Measurements from ENCODE around the gene NLRC5. TPM values are rescaled to one million over a fixed set of nuclear protein-coding genes. Genes with fewer than 3 reads are reported as not detected.

The NLRC5 gene
- 3.5 and 6.9 TPM in 2 replicates for total RNA-seq (2014; rRNA removed; shearing (Covaris generic))
- polyA plus RNA-seq (2015; cell fraction: cytosol; rRNA removed) = 8.2 and 9.1 TPM in 2 replicates
- polyA plus RNA-seq (2015; cell fraction: nucleus; rRNA removed) = 28.0 and 46.6 TPM in 2 replicates

DNA sequence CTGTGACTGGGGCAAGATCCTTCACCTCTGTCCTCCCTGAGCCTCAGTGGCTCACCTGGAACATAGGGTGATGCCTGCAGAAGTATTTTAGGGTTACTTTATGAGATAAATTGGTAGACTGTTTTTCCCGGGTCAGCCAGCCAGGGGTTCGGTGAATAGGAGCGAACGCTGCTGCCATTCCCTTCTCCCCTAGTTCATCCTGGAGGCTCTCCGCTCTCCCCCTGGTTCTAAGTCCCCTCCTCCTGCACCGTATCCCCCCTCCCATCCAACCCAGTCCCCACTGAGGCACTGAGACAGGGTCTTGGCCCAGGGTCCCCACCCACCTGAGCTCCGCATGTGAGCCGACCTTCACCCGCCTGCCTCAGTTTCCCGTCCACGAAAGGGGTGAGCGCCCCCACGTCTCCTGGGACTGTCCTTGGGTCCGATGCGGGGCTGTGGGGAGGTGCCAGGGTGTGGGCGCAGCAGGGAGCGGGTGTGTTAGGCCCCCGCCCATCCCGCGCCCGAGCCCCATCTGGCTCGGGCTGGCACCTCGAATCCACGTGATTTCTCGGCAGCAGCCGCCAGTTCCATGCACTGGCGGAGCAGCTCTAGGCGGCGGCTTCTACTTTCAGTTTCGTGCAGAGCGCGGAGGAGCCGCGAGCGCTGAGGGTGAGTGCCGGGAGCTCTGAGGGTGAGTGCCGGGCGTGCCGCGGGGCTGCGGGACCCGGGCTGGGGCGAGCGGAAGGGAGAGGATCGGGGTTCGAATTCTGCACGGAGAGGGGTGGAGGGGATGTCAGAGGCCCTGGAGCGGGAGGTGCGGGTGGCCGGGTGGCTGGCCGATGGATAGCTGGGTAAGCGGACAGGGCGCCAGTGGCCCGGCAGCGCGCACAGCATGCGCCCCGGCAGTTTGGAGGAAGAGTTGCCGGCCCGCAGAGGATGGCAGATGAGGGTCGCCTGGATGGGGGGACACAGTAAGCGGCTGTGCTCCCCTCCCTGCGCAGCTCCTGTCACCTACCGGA, at the start of gene NLRC5:
NLRC5 (plus strand) TSS at position 610 of the 998 bp plus-strand sequence. CDS start 31,156 bp downstream, outside the sequence.
- in situ Hi-C loops (cut with HindIII; ENCODE audit: low pct_unique_long_range_greater_than_20kb, low sequenced_read_pairs) = no loop called here
- peak; percentile 61 for DNase-seq (ENCODE audit: low read depth, low spot score)

DNA sequence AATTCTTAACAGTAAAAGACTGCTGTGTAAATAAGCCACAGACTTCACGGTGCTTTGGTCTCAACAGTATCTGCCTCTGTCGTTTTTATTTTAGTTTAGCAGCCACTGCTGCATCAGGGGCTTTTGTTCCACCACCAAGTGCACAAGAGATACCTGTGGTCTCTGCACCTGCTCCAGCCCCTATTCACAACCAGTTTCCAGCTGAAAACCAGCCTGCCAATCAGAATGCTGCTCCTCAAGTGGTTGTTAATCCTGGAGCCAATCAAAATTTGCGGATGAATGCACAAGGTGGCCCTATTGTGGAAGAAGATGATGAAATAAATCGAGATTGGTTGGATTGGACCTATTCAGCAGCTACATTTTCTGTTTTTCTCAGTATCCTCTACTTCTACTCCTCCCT, 49.6 kb upstream of the NLRC5 start:
- in situ Hi-C loops (cut with HindIII; ENCODE audit: low pct_unique_long_range_greater_than_20kb, low sequenced_read_pairs) = no loop called here
- DNase-seq (ENCODE audit: low read depth, low spot score) = no peak

DNA sequence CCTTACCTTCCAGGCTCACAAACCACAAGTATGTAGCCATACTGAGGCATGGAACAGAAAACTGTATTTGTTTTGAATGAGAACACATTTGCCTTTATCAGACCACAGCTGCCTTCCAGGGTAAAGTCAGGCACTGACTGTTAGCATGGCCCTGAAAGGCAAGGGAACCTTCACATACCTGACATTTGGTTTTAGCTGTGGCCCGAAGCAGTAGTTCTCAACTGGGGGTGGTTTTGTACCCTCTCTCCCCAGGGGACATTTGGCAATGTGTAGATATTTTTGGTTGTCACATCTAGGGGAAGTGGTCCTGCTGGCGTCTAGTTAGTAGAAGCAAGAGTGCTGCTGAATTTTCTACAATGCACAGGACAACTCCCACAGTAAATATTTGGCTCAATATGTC, 48.3 kb upstream of the NLRC5 start:
- in situ Hi-C loops (cut with HindIII; ENCODE audit: low pct_unique_long_range_greater_than_20kb, low sequenced_read_pairs) = no loop called here

GRCh38 chr16:56941856-56942331, 47.5 kb upstream of the NLRC5 start:
- in situ Hi-C loops (cut with HindIII; ENCODE audit: low pct_unique_long_range_greater_than_20kb, low sequenced_read_pairs) = no loop called here
- no peak for DNase-seq (ENCODE audit: low read depth, low spot score)

More for the DNA sequence above, 48.3 kb upstream of the NLRC5 start:
- no peak for DNase-seq (ENCODE audit: low read depth, low spot score)

DNA sequence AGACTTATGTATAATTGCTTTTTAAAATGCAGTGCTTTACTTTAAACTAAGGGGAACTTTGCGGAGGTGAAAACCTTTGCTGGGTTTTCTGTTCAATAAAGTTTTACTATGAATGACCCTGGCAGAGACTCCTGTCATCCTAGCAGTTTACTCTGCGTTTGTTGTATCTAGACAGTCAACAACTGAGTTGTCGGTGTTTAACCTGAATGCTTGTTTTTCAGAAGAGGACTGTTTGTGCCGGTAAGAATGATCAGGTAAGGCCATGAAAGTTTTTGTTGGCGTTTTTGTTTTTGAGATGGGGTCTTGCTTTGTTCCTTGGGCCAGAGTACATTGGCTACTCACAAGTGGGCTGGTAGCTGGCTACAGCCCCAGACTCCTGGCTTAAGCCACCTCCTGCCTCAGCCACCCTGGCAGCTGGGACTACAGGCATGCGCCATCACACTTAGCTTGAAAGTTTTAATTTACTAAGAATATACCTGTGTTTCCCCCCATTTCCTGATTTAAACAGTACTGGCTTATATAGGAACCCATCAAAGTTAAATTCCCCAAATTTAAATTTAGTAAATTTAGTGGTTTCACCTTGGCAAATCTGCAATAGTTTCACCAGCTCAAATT, 45.5 kb upstream of the NLRC5 start:
- no peak for DNase-seq (ENCODE audit: low read depth, low spot score)

GRCh38 chr16:56944954-56945839, 44.2 kb upstream of the NLRC5 start:
- in situ Hi-C loops (cut with HindIII; ENCODE audit: low pct_unique_long_range_greater_than_20kb, low sequenced_read_pairs) = no loop called here
- no peak for DNase-seq (ENCODE audit: low read depth, low spot score)

More for the DNA sequence above, 45.5 kb upstream of the NLRC5 start:
- in situ Hi-C loops (cut with HindIII; ENCODE audit: low pct_unique_long_range_greater_than_20kb, low sequenced_read_pairs) = no loop called here

DNA sequence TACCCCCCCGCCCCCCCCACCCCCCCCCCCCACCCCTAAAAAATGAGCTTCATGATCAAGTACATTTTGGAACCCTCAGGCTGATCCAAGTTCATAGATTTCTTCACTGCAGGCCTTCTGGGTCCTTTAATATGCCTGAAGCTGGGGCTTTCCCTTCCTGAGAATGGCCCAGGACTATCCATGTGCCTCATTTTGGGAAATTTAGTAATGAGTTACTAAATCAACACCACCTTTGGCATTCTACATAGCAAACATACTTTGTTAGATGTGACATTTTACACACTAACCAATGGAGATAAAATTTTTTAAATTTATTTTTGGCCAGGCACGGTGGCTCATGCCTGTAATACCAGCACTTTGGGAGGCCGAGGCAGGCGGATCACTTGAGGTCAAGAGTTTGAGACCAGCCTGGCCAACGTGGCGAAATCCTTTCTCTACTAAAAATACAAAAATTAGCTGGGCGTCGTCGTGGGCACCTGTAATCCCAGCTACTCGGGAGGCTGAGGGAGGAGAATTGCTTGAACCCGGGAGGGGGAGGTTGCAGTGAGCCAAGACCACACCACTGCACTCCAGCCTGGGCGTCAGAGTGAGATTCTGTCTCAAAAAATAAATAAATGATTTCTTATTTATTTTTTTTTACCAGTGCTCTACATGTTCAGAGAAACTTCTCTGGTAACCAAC, 43.4 kb upstream of the NLRC5 start:
- in situ Hi-C loops (cut with HindIII; ENCODE audit: low pct_unique_long_range_greater_than_20kb, low sequenced_read_pairs) = no loop called here
- no peak for DNase-seq (ENCODE audit: low read depth, low spot score)

DNA sequence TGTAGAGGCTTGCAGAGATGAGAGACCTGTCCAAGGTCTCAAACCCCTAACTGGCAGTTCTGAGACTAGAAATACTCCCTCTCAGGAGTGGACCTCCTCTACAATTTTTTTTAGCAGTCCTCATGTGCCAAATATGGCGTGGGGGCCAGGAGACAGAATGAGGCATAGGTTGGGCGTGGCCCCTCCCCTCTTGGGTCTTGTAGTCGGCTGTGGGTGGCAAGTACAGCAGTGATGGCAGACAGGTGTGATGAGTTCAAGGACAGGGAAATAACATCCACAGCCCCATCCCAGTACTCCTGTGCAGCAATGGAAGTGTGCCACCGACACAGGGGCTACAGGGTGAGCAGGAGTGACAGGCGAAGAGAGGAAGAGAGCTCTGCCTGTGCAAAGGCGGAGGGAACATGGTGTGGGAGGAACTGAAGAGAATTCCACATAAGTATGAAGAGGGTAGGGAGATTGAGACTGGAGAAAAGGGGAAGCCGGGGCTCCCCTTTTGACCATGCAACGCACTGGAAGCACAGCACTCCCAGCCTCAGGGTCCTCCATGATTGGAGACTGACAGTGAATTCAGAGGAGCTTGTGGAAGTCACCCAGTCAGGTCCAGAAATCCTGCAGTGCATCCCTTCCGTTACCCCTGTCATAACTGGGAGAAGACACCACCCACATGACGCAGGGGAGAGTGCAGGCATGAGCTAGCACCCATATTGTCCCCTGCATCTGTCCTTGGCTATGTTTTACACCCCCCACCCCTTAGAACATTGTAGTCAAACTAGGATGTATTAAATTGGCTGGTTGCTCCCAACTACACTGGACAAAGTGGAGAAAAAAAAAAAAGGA, 42.4 kb upstream of the NLRC5 start:
- DNase-seq (ENCODE audit: low read depth, low spot score) = no peak
- in situ Hi-C loops (cut with HindIII; ENCODE audit: low pct_unique_long_range_greater_than_20kb, low sequenced_read_pairs) = no loop called here

DNA sequence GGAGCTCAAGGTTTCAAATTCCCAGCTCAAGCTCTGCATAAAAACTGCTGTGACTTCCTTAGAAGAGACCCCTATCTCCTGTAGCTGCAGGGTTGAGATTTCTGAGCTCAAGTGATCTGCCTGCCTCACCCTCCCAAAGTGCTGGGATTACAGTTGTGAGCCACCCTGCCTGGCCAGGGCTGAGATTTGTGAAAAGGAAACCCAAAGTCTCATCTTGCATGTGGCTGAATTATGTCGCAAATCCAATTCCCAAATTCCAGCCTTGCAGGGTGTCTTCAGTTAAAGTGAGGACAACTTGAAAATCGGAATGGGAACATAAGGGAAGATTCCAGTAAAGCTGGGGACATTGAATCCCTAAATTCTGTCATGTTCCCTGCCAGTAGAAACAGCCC, 41.8 kb upstream of the NLRC5 start:
- in situ Hi-C loops (cut with HindIII; ENCODE audit: low pct_unique_long_range_greater_than_20kb, low sequenced_read_pairs) = no loop called here
- DNase-seq (ENCODE audit: low read depth, low spot score) = no peak

- DNase-seq (ENCODE audit: low read depth, low spot score) = no peak
- in situ Hi-C loops (cut with HindIII; ENCODE audit: low pct_unique_long_range_greater_than_20kb, low sequenced_read_pairs) = no loop called here
Observed at GRCh38 chr16:56948234-56948633, 41.1 kb upstream of the NLRC5 start.

GRCh38 chr16:56950051-56950450, 39.3 kb upstream of the NLRC5 start:
- in situ Hi-C loops (cut with HindIII; ENCODE audit: low pct_unique_long_range_greater_than_20kb, low sequenced_read_pairs) = no loop called here

DNA sequence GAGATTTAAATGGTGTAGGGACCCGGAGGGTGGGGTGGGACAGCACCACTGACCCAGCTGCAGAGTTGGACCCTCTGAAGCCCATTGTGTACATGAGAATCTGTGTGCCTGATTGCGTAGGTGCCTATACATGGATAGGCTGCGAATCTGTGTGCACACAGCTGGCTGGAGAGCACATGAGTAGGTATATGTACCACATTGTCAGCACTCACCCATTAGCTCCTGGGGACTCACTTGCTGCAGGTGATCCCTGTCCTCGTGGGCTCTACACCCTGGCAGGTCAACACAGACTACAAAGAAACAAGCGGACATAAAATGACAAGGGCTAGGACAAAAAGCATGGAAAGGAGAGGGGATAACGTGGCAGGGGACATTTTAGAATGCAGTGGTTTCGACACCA, 38.9 kb upstream of the NLRC5 start:
- no peak for DNase-seq (ENCODE audit: low read depth, low spot score)
- in situ Hi-C loops (cut with HindIII; ENCODE audit: low pct_unique_long_range_greater_than_20kb, low sequenced_read_pairs) = no loop called here

More at GRCh38 chr16:56950051-56950450, 39.3 kb upstream of the NLRC5 start:
- DNase-seq (ENCODE audit: low read depth, low spot score) = no peak

DNA sequence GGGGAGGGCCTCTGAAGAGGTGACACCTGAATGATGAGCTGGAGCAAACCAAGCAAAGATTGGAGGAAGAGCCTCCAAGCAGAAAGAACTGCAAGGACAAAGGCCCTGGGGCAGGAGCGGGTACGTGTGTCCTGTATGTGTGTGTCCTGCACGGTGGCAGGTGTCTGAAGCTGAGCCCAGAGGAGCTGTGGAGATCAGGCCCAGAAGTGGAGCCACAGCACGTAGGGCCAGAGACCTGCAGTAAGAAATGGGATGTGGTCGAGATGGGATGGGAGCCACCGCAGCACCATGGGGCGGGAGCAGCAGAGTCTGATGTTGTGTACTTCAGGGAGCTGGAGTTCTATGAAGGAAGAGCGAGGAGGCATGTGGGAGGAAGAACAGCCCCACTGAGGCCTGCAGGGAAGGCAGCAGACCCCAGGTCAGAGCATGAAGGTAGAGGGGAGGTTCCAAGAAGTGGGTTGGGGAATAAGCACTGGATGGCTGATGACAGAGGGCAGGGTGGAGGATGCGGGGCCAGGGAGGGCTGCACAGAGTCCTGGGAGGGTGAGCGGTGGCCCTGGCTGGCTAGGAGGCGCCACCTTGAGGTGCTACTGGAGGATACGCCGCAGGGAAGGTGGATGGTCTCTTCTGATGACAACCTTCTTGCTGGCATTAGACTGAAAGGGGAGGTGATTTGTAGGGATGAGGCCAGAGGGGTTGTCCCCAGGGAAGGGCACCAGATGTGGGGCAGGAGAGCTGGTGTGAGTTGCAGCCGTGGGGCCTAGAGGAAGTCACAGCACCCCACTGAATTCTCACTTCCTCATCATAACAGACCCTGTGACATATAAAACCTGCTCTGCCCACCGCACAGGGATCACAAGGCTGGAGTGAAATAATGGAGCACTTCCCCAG, 38.2 kb upstream of the NLRC5 start:
- peak; percentile 65 for DNase-seq (ENCODE audit: low read depth, low spot score)
- in situ Hi-C loops (cut with HindIII; ENCODE audit: low pct_unique_long_range_greater_than_20kb, low sequenced_read_pairs) = no loop called here

DNA sequence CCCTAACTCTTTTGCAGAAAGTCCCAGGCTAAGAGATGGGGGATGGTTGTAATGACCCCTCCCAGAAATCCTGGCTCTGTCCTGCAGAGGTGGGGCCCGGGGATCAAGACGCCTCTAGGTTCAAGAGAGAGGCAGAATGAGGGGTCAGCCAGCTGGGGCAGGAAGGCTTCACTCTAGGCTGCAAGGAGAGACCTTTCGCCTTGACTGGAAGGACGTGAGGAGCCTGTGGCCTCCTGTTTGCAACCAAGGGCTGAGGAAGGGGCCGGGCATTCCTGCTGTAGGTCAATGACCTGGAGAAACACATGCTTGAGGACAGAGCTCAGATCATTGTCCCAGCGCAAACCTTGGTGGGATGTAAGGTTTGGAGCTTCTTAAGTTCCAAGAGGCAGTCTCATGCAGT, 36.4 kb upstream of the NLRC5 start:
- in situ Hi-C loops (cut with HindIII; ENCODE audit: low pct_unique_long_range_greater_than_20kb, low sequenced_read_pairs) = no loop called here
- DNase-seq (ENCODE audit: low read depth, low spot score) = no peak

DNA sequence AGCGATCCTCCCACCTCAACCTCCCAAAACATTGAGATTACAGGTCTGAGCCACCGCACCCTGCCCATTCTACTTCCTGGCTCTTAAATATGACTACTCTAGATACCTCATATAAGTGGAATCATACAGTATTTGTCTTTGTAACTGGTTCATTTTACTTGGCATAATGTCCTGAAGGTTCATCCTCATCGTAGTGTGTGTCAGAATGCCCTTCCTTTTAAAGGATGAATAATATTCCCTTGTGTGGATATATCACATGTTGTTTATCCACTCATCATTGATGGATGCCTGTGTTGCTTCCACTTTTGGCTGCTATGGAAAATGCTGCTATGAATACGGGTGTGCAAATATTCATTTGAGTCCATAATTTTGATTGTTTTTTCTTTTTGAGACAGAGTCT, 33.3 kb upstream of the NLRC5 start:
- in situ Hi-C loops (cut with HindIII; ENCODE audit: low pct_unique_long_range_greater_than_20kb, low sequenced_read_pairs) = no loop called here
- DNase-seq (ENCODE audit: low read depth, low spot score) = no peak

Data from SK-MEL-5 (cell line).